ENCODE measurements around the gene JAKMIP1.

The JAKMIP1 gene

GRCh38 chr4:6055436-6055835 lies 144.9 kb downstream of the JAKMIP1 start:
- DNase-seq = no peak

- no peak for DNase-seq
Observed at GRCh38 chr4:6055030-6055429, 145.3 kb downstream of the JAKMIP1 start.

GRCh38 chr4:6054162-6054922 lies 146.0 kb downstream of the JAKMIP1 start:
- no peak for DNase-seq

DNA sequence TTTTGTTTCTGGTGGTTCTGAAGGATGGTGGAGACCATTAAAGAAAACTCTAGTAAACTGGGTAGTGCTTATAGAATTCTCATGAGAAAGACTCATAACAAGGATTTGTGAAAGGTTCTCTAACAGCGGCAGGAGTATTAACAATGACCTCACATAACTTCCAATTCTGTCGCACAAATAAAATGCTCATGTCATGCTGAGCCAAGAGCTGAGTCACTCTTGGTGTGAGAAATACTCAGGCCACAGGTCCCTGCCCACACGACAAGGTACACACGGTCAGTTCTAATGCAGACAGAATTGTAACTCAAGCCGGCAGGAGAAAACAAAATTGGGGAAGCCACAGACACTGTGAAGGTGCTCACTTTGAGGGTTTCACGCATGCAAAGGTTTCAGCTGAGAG lies 147.7 kb downstream of the JAKMIP1 start:
- no peak for DNase-seq

GRCh38 chr4:6050551-6050950 lies 149.8 kb downstream of the JAKMIP1 start:
- no peak for DNase-seq

DNA sequence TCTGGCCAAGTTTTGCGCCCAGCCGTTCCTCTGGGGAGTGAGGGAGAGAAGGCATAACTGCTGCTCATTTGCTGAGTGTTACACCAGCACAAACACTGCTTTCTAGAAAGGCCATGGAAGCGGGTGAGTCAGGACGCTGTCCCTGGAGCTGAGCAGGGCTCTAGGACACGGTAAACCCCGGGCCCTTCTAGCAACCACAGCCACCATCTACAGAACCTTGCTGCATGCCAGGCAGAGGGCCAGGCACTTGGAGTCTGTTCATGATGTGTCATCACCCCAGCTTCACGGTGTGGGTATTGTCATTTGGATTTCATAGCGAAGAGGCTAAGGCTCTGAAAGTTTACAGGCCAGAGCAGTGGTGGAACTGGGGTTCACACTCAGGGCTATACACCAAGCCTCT lies 150.4 kb downstream of the JAKMIP1 start:
- DNase-seq = no peak

DNA sequence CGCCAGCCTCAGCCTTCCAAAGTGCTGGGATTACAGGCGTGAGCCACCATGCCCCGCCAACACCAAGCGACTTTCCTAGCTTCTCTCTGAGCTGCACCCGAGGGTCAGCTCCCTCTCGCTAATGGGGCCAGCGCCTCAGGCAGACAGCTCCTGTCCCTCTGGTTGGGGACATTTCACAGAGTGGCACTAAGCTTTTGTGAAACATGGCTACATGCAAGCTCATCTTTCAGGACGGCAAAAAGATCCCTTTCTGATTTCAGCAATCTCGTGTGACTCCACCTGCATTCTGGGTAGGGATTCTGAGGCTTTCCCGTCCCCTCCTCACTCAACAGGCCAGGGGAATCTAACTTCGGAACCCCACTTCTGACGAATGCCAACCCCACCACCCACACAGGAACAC lies 151.1 kb downstream of the JAKMIP1 start:
- DNase-seq = no peak

DNA sequence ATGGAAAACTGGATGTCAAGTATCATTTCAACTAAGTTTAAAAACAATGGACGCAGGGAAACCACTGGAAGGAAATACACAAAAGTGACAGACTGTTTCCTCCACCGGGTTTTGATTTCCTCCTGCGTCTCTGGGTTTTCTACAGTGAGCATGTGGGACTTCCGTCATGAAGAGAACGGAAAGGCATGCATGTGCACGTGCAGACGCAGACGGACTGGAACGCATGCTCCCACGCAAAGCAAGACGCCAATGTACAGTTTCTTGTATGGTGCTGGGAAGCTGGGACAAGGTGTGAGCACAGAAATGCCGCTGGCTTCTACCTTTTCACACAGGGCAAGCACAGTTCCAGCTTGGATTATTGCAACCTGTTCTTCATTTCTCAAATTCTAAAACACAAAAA lies 151.8 kb downstream of the JAKMIP1 start:
- DNase-seq = no peak

DNA sequence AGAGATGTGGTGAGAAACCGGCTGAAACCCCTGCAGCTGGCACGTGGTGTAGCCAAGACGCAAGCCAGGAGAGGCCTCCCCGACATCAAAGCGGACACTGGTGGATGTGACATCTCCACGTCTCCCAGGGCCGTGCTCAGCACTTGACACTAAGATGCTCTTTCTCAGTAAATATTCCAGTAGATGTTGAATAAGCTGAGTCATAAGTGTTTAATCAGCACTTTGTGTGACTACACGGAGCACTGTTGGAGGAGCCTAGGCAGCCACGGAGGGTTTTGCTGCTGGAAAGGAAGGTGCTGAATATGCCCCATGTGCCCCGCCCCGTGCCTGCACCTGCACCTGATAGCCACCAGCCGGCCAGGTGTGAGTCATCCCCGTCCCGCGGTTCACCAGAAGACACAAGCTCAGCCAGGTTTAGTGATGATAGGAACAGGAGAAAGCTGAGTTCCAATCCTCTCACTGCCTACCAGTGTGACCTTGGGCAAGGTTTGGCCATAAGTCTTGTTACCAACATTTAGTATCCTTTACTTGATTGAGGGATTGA lies 153.1 kb downstream of the JAKMIP1 start:
- no peak for DNase-seq

GRCh38 chr4:6046526-6047129 lies 153.7 kb downstream of the JAKMIP1 start:
- DNase-seq = no peak

DNA sequence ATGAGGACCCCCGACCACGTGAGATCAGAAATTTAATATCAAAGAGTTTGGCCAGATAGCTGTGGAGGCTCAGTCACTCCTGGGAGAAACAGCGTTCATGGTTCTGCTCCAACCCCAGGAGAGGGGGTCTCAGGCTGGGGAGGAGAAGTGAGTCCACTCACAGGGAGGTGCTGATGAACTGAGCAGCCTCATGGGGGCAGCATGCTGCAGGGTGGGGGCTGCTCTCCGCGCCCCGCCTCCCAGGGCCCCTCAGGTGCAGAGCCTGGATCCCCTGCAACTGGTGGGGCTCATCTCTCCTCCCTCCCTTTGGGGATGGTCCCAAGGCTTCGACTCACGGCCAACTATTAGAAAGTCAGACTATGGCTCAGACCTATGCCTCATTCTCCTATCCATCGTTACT lies 155.5 kb downstream of the JAKMIP1 start:
- no peak for DNase-seq

GRCh38 chr4:6044276-6044675 lies 156.1 kb downstream of the JAKMIP1 start:
- DNase-seq = no peak

GRCh38 chr4:6043843-6044242 lies 156.5 kb downstream of the JAKMIP1 start:
- no peak for DNase-seq

GRCh38 chr4:6043188-6043587 lies 157.2 kb downstream of the JAKMIP1 start:
- DNase-seq = no peak

DNA sequence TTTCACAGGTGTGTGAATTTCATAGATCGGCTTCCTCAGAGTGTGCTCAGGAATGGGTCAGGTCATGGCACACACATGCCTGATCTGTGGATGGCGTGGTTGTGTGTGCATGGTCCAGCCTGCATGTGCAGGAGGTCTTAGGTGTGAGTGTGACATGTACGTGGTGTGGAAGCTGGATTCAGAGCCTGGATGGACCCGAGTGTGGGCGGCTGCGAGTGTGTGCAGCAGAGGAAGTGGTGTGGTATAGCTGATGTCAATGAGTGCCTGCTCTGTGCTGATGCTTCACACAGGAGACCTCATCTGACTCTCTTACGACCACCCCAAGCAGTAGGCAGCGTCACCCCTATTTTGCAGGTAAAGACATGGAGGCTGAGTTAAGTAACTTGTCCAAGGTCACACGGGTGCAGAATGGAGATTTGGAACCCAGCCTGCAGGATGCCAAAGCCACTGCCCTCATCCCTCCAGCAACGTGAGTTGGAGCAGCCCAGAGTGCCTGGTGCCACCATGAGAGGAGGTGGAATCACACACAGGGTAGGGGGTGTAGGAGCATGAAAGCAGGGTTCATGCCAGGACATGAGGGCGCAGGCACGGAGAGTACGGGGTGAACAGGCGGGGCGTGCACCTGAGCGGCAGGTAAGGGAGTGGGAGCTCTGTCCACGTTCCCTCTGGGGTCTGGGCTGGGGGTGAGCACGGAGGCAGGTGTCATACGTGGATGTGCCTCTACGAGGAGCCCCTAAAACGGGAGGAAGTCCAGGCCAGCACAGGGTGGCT lies 157.9 kb downstream of the JAKMIP1 start:
- no peak for DNase-seq

- no peak for DNase-seq
Observed at GRCh38 chr4:6041800-6042199, 158.5 kb downstream of the JAKMIP1 start.

DNA sequence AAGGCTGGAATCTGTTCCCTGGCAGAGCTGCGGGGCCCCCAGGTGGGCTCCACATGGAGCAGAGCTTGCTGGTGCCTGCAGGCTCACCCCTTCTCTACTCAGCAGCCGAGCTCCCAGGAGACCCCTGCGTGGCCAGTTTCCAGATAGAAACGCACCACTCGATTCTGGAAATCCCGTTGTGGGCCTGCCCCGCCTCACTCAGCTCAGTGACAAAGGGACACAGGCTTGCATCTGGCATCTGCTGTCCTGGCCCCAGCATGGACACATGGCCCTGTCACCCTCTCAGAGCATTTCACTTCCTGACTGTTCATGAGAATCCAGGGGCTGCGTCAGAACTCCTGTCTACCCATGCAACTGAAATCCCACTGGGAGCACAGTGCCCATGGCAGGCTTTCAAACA lies 161.6 kb downstream of the JAKMIP1 start:
- no peak for DNase-seq

DNA sequence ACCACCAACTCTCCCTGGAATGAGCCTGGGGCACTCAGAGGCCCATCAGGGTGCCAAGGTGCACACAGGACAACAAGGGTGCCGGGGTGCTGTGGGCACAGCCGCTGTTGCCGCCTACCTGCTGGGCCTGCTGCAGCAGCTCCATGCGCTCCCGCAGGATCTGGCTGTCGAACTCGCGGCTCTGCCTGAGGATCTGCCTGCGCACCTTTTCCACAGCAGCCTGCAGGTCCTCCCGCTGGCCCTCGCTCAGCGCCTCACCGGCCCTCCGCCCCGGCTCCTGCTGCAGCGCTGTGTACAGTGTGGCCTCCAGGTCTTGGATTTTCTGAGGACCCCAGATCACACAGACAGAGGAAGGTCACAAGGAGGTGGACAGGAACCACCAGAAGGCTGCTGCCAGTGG lies 164.6 kb downstream of the JAKMIP1 start:
- no peak for DNase-seq

- DNase-seq = no peak
Observed at GRCh38 chr4:6033381-6033780, 167.0 kb downstream of the JAKMIP1 start.

DNA sequence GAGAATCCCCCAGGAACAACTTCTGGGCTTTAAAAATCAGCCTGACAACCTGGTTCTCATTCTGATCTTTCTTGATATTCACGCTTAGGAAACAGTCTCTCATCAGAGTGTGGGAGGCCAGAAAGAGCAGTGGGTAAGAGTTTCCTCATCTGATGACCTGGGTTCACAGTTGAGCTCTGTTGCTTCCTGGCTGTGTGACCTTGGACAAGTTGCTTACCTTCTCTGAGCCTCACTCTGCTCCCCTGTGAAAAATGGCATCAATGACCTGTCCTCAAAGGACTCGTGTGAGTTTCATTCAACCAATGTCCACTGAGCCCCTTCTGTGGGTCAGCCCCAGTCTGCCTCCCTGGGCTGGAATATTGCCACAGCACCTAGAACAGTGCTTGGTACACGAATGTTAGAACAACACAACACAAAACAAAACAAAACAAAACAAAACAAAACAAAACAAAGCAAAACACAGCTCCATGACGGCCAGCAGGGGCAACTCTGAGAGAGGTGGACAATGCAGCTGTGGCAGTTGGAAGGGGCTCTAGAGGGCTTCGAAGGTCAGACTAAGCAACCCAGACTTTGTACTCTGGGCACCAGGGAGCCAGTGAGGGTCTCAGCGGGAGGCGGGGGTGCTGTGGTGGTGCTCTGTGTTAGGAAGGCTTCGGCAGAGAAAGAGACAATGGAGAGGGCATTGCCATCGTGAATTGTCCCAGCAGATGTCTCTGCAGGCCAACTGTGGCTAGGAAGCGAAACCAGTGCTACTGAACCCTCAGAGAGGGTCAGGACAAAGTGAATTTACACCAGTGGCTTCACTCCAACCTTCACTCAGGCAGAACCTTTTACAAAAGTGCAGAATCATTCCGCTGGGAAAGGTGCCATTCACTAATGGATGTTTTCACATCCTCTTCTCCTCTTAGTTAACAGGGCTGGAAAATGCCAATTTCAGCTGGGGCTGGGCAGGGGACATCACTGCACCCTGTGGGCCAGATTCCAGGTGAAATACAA lies 167.8 kb downstream of the JAKMIP1 start:
- DNase-seq = no peak

DNA sequence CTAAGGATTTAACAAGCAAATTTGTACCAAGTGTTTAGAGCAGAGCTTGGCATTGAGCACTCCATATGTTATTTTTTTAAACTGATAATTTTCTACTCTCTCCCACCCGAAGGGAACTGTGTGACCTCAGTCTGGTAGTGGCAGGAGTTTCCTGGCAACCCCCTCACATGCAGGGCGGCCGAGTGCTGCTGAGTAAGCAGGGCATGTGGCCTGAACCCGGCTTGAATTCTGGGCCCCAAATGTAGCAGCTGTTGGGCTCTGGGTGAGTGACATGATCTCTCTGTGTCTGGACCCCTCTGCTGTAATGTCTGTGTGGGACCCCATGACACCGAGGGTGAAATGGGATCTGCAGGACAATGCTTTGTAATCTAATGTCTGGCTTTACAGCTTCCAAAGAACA lies 168.5 kb downstream of the JAKMIP1 start:
- no peak for DNase-seq

DNA sequence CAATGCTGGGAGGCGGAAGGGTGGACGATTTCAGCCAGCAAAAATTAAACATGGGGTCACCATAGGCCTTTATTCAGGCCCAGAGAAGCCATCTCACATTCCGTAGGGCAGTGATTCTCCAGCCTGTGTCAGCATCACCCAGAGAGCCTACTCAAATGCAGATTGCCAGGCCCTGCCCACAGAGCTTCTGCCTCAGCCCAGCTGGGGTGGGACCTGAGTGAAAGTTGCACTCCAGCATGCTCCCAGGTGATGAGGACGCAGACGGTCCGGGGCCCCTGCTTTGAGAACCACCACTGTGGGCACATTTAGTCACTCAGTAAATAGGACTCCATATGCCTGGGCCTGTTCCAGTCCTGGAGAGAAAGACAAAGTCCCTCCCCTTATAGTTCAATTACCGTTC lies 169.7 kb downstream of the JAKMIP1 start:
- DNase-seq = no peak

GRCh38 chr4:6029254-6029653 lies 171.1 kb downstream of the JAKMIP1 start:
- no peak for DNase-seq
